H1 (cell line): ENCODE measurements around the gene BMI1. TPM values are rescaled to one million over a fixed set of nuclear protein-coding genes. Genes with fewer than 3 reads are reported as not detected.

Experiments used
- CTCF ChIA-PET: fragments of 300-600 bp; sonication (Branson Sonifier 250); formaldehyde crosslinking; loops from one replicate; lab custom pipeline; 2021; ENCODE audit not compliant: partially characterized antibody; lab: Charles Lee
- POLR2A ChIA-PET: fragments of 300-600 bp; sonication (Branson Sonifier 250); formaldehyde crosslinking; loops from one replicate; lab custom pipeline; 2021; ENCODE audit warnings: inconsistent platforms; ENCODE audit not compliant: partially characterized antibody; lab: Charles Lee
- DNase-seq, 2 experiments: peaks; one replicate each; pipeline versions ENCODE4 v3.0.0 to v3.0.0-alpha.2; 2010 to 2022; ENCODE audit warnings: low spot score in 2 of 2, low read depth in 1 of 2, mixed read lengths in 1 of 2
- FAIRE-seq: peaks from 2 replicates; lab custom pipeline; 2011; peaks lifted over from hg19 to GRCh38; lab: Jason Lieb, UNC
- H2AFZ ChIP-seq: 2 replicates; pipeline ENCODE4 v1.8.1; 2012; ENCODE audit warnings: low read length, inconsistent platforms
- H2AK5ac ChIP-seq: 2 replicates; pipeline ENCODE4 v1.6.1; 2013; ENCODE audit warnings: low read depth, low read length
- H2BK120ac ChIP-seq: replicated peaks from 2 replicates; pipeline ENCODE3; 2013; ENCODE audit warnings: low read depth, low read length, inconsistent platforms
- H2BK12ac ChIP-seq: 2 replicates; pipeline ENCODE4 v1.6.1; 2013; ENCODE audit warnings: low read depth, low read length
- H2BK15ac ChIP-seq: 2 replicates; pipeline ENCODE4 v1.6.1; 2013; ENCODE audit warnings: low read length
- H2BK20ac ChIP-seq: 2 replicates; pipeline ENCODE4 v1.6.1; 2013; ENCODE audit warnings: low read length
- H2BK5ac ChIP-seq: 2 replicates; pipeline ENCODE4 v1.6.1; 2013; ENCODE audit warnings: low read depth, low read length
- H3K14ac ChIP-seq: 2 replicates; pipeline ENCODE4 v1.6.1; 2013; ENCODE audit warnings: inconsistent platforms; ENCODE audit not compliant: insufficient read length
- H3K18ac ChIP-seq: 2 replicates; pipeline ENCODE4 v1.6.1; 2013; ENCODE audit warnings: low read length; ENCODE audit errors: extremely low read depth
- H3K23ac ChIP-seq: 2 replicates; pipeline ENCODE4 v1.6.1; 2013; ENCODE audit warnings: inconsistent platforms; ENCODE audit not compliant: insufficient read length
- H3K23me2 ChIP-seq: 2 replicates; pipeline ENCODE4 v1.6.1; 2013; ENCODE audit warnings: low read depth, low read length
- H3K27ac ChIP-seq: 2 replicates; pipeline ENCODE4 v1.6.1; 2011; ENCODE audit warnings: low read depth, low read length, inconsistent platforms
- H3K27me3 ChIP-seq, 4 experiments: replicated peaks in 1 of 4; 1 replicate in 1 of 4; 2 replicates in 3 of 4; pipeline versions ENCODE4 v1.6.1 to v1.8.1; 2011 to 2013; ENCODE audit warnings: low read length in 3 of 4, mild to moderate bottlenecking in 3 of 4, inconsistent platforms in 2 of 4, mixed read lengths in 2 of 4, moderate library complexity in 1 of 4; ENCODE audit not compliant: control insufficient read depth in 3 of 4, insufficient read depth in 3 of 4; ENCODE audit errors: extremely low read depth in 1 of 4
- H3K36me3 ChIP-seq, 4 experiments: 2 replicates each; pipeline versions ENCODE4 v1.6.1 to v1.8.1; 2011 to 2013; ENCODE audit warnings: mild to moderate bottlenecking in 4 of 4, low read length in 3 of 4, moderate library complexity in 2 of 4, control low read depth in 1 of 4, inconsistent platforms in 1 of 4; ENCODE audit not compliant: insufficient read depth in 4 of 4, control insufficient read depth in 2 of 4
- H3K4ac ChIP-seq: replicated peaks from 2 replicates; pipeline ENCODE3; 2013; ENCODE audit warnings: low read length, low read depth, mixed read lengths, inconsistent platforms; ENCODE audit not compliant: insufficient read length
- H3K4me1 ChIP-seq, 4 experiments: replicated peaks in 1 of 4; 1 replicate in 1 of 4; 2 replicates in 3 of 4; pipeline versions ENCODE4 v1.6.1 to v1.8.1; 2011 to 2013; ENCODE audit warnings: low read length in 3 of 4, inconsistent platforms in 2 of 4, mixed read lengths in 1 of 4; ENCODE audit not compliant: insufficient read depth in 4 of 4, control insufficient read depth in 3 of 4
- H3K4me2 ChIP-seq, 2 experiments: 2 replicates each; pipeline versions ENCODE4 v1.6.1 to v1.8.1; 2011 to 2013; ENCODE audit warnings: low read depth in 2 of 2, low read length in 2 of 2, control low read depth in 1 of 2, inconsistent platforms in 1 of 2, mild to moderate bottlenecking in 1 of 2; ENCODE audit not compliant: insufficient read depth in 1 of 2
- H3K4me3 ChIP-seq, 4 experiments: fragments of 200-600, 300-600 bp in 1 of 4; sonication (generic), shearing (Covaris generic), sonication (Bioruptor Twin) in 1 of 4; 2 replicates each; pipeline versions ENCODE4 v1.5.1 to v1.8.1; 2011 to 2016; ENCODE audit warnings: low read length in 4 of 4, low read depth in 3 of 4, control low read depth in 2 of 4, inconsistent platforms in 2 of 4, mild to moderate bottlenecking in 2 of 4, mixed read lengths in 1 of 4, moderate library complexity in 1 of 4; ENCODE audit not compliant: insufficient read depth in 2 of 4; ENCODE audit errors: extremely low read depth in 1 of 4
- H3K56ac ChIP-seq: replicated peaks from 2 replicates; pipeline ENCODE3; 2013; ENCODE audit warnings: low read depth, mild to moderate bottlenecking, mixed read lengths, low read length, inconsistent platforms; ENCODE audit not compliant: insufficient read length
- H3K79me1 ChIP-seq: 2 replicates; pipeline ENCODE4 v1.6.1; 2013; ENCODE audit warnings: low read depth, low read length, control low read depth
- H3K79me2 ChIP-seq, 2 experiments: 2 replicates each; pipeline versions ENCODE4 v1.6.1 to v1.8.1; 2012 to 2013; ENCODE audit warnings: low read length in 2 of 2, mild to moderate bottlenecking in 2 of 2, inconsistent platforms in 1 of 2; ENCODE audit not compliant: insufficient read depth in 2 of 2, control insufficient read depth in 1 of 2
- H3K9ac ChIP-seq, 4 experiments: replicated peaks in 1 of 4; 1 replicate in 1 of 4; 2 replicates in 3 of 4; pipeline versions ENCODE4 v1.6.1 to v1.8.1; 2011 to 2013; ENCODE audit warnings: low read depth in 3 of 4, low read length in 3 of 4, control low read depth in 2 of 4, mild to moderate bottlenecking in 2 of 4, moderate library complexity in 2 of 4, inconsistent platforms in 1 of 4; ENCODE audit errors: extremely low read depth in 1 of 4
- H3K9me3 ChIP-seq, 2 experiments: 2 replicates each; pipeline versions ENCODE4 v1.6.1 to v1.8.1; 2012 to 2013; ENCODE audit warnings: mild to moderate bottlenecking in 2 of 2, moderate library complexity in 2 of 2, control low read depth in 1 of 2, inconsistent platforms in 1 of 2, low read depth in 1 of 2, low read length in 1 of 2, mixed read lengths in 1 of 2; ENCODE audit not compliant: insufficient read depth in 2 of 2
- H4K20me1 ChIP-seq, 2 experiments: replicated peaks in 1 of 2; 2 replicates each; pipeline versions ENCODE3 to v1.8.1; 2011 to 2013; ENCODE audit warnings: inconsistent platforms in 2 of 2, low read length in 2 of 2, mild to moderate bottlenecking in 1 of 2; ENCODE audit not compliant: insufficient read depth in 2 of 2, control insufficient read depth in 1 of 2
- H4K5ac ChIP-seq: 2 replicates; pipeline ENCODE4 v1.6.1; 2013; ENCODE audit warnings: low read length, low read depth, mixed read lengths, inconsistent platforms; ENCODE audit not compliant: insufficient read length
- H4K8ac ChIP-seq: 2 replicates; pipeline ENCODE4 v1.8.0; 2013; ENCODE audit warnings: mild to moderate bottlenecking, moderate library complexity, low read length, inconsistent platforms; ENCODE audit not compliant: insufficient read depth; ENCODE audit errors: extremely low read depth
- H4K91ac ChIP-seq: replicated peaks from 2 replicates; pipeline ENCODE3; 2013; ENCODE audit warnings: low read length, mixed read lengths, inconsistent platforms; ENCODE audit not compliant: insufficient read length
- ASH2L ChIP-seq: fragments of 200-600, 300-600 bp; sonication (generic); IDR thresholded peaks from one replicate; pipeline ENCODE4 v1.7.1; 2017; ENCODE audit warnings: low read length
- CBX5 ChIP-seq: fragments of 300-800, 300-1000 bp; sonication (generic); IDR thresholded peaks from 2 replicates; pipeline ENCODE4 v1.7.1; 2016; ENCODE audit warnings: antibody characterized with exemption, low read length, low read depth
- CBX8 ChIP-seq: fragments of 300-800, 300-1000 bp; sonication (generic); IDR thresholded peaks from 2 replicates; pipeline ENCODE4 v1.7.1; 2016; ENCODE audit warnings: low read depth, low read length, borderline replicate concordance
- CHD2 ChIP-seq: IDR thresholded peaks from 2 replicates; pipeline ENCODE4 v1.6.1; 2012; ENCODE audit warnings: low read length, improper control_type of control experiment
- GTF2F1 ChIP-seq: IDR thresholded peaks from 2 replicates; pipeline ENCODE4 v1.6.1; 2012; ENCODE audit warnings: low read depth, low read length, improper control_type of control experiment, borderline replicate concordance
- KDM1A ChIP-seq: fragments of 200-600, 300-600 bp; sonication (generic); IDR thresholded peaks from 2 replicates; pipeline ENCODE4 v1.7.1; 2016; ENCODE audit warnings: mild to moderate bottlenecking, low read length, borderline replicate concordance
- MAFK ChIP-seq: IDR thresholded peaks from 2 replicates; pipeline ENCODE4 v1.6.1; 2012; ENCODE audit warnings: low read depth, mild to moderate bottlenecking, improper control_type of control experiment, low read length
- POLR2AphosphoS5 ChIP-seq: IDR thresholded peaks from 2 replicates; pipeline ENCODE4 v1.6.1; 2011; ENCODE audit warnings: low read depth, low read length
- SP2 ChIP-seq: IDR thresholded peaks from 2 replicates; pipeline ENCODE4 v1.6.1; 2012; ENCODE audit warnings: mild to moderate bottlenecking, low read length, inconsistent platforms
- SUZ12 ChIP-seq: fragments of 200-600 bp; sonication (generic); IDR thresholded peaks from 2 replicates; pipeline ENCODE4 v1.6.1; 2012; ENCODE audit warnings: mild to moderate bottlenecking, inconsistent platforms, low read length, moderate library complexity, mixed read lengths
- TCF12 ChIP-seq: IDR thresholded peaks from 2 replicates; pipeline ENCODE4 v1.6.1; 2011; ENCODE audit warnings: low read depth, mild to moderate bottlenecking, low read length
- YY1 ChIP-seq: IDR thresholded peaks from 2 replicates; pipeline ENCODE4 v1.6.1; 2011; ENCODE audit warnings: low read depth, mild to moderate bottlenecking, low read length
- WGBS, 2 experiments: shearing (Covaris generic) in 1 of 2; methylation state at CpG; one replicate each; pipeline versions ENCODE4 v1.1.6 to v1.1.7; 2013 to 2015; ENCODE audit warnings: low lambda C conversion rate in 2 of 2, mixed read lengths in 2 of 2, inconsistent platforms in 1 of 2, low coverage in 1 of 2, missing lambda C conversion rate in 1 of 2; ENCODE audit not compliant: insufficient replicate concordance in 2 of 2, insufficient coverage in 1 of 2, insufficient read length in 1 of 2; ENCODE audit errors: extremely low coverage in 1 of 2, missing lambda C conversion rate in 1 of 2; 5-methylcytosine and 5-hydroxymethylcytosine counted together
- polyA plus RNA-seq, 7 experiments: library from polyadenylated mRNA; depleted of rRNA in 3 of 7; stranded (reverse) in 5 of 7; unstranded in 2 of 7; fragments of >200 nt in 5 of 7; fragments of 200-250 nt in 2 of 7; gene quantifications; 1 replicate in 5 of 7; 2 replicates in 1 of 7; 4 replicates in 1 of 7; pipeline versions ENCODE4 v1.2.1 to v1.2.3, GENCODE V29; 2011 to 2013; ENCODE audit warnings: missing spikeins in 2 of 7, mixed read lengths in 2 of 7
- total RNA-seq: library from RNA; stranded (reverse); fragmentation: NEBNext Ultra II Directional; extraction: Animal tissue kit (Norgen Biotek cat#: 25700); gene quantifications from 2 replicates; pipeline ENCODE4 v1.2.1, GENCODE V29; 2021

BMI1 gene
- total and polyA plus RNA-seq, 2 of the 8 experiments (the other 6 are each of a cell fraction or from before 2014, with no cell fraction given): 2.8 to 10.7 TPM

DNA sequence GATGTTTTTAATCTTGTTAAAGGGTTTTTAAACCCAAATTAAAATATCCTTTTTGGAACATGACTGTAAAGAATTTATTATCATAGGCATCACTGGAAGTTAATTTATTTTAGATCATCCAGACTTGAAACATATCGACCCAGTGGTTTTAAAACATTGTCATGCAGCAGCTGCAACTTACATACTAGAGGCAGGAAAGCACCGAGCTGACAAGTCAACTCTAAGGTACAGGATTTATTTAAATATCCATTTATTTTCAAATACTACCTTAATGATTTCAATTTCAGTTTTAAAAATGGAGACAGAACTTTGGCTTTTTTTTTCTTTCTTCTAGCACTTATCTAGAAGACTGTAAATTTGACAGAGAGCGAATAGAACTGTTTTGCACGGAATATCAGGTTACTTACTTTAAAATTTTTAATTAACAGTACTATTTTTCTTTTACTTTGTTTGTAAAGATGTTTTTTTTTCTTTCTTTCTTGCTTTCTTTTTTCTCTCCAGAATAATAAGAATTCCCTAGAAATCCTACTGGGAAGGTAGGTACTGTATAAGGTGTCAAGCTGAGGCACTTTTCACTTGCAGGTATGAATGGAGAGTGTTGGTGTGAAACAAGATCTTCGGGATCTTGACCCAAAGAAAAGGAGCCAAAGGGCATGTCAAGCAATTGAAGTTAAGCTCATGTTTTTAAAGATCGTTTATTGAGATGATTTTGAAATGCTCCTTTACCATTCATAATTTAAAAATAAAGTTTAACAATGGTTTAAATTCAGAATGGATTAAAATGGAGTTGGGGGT, 2.9 kb upstream of the BMI1 start:
- FAIRE-seq (peak; percentile 68), DNase-seq (no peak)
- Histone ChIP-seq H3K4me1 (peaks cover 0 to 4% (median 3%) of the 10 kb centered on the region in 4 experiments; a peak in 4 of 7 replicates), H2AFZ (no peak overlapping the region), H3K56ac (no peak overlapping the region), H2BK5ac (no peak overlapping the region), H4K8ac (no peak overlapping the region), H4K5ac (no peak overlapping the region), H3K23me2 (peaks cover 9% of the 10 kb centered on the region), H3K18ac (no peak overlapping the region), H3K36me3 (no peaks in the 10 kb centered on the region), H4K91ac (no peak overlapping the region), H2BK15ac (no peak overlapping the region), H2AK5ac (no peak overlapping the region), H3K9me3 (no peaks in the 10 kb centered on the region), H3K4me2 (no peak overlapping the region; a peak in 2 of 4 replicates), H2BK20ac (no peak overlapping the region), H3K4me3 (peak overlapping the region in 1 of 4 experiments; percentile 3; a peak in 1 of 8 replicates), H3K79me1 (no peaks in the 10 kb centered on the region), H3K9ac (no peak overlapping the region), H3K27ac (no peak overlapping the region), H3K27me3 (peaks cover 25 to 71% (median 47%) of the 10 kb centered on the region in 4 experiments), H3K14ac (no peak overlapping the region), H2BK120ac (no peak overlapping the region), H2BK12ac (no peak overlapping the region), H3K4ac (no peak overlapping the region), H4K20me1 (peaks cover 0 to 6% of the 10 kb centered on the region in 2 experiments), H3K23ac (no peak overlapping the region), H3K79me2 (no peaks in the 10 kb centered on the region)
- CTCF ChIA-PET: interaction anchor here (0.7 to 1.0 kb wide), 4 partner anchors 9 to 820 kb away, joined by 3 to 4 read pairs (median 3); no protein-coding TSS in a partner anchor
- 2% methylated on average over 6 of the region's 6 CpGs; no CpG with 5 or more reads in 1 of the 2 experiments for WGBS, 2 experiments
- POLR2A ChIA-PET: no interaction called here
- TF ChIP-seq MAFK (no peak), GTF2F1 (no peak), POLR2AphosphoS5 (no peak), CHD2 (no peak), SUZ12 (no peak; the same call in 1 of the 2 replicates), SP2 (no peak), KDM1A (no peak), YY1 (no peak), TCF12 (no peak), ASH2L (no peak), CBX5 (no peak), CBX8 (no peak)
